GM08714 (cell line): ENCODE data around the gene PCDHGB4.
"Not testable (repeated sequence)": the region's sequence is repeated elsewhere in the genome, so short reads cannot be mapped to it uniquely, and the experiment has no call there.

Experiments used
- H3K4me3 ChIP-seq: fragments of 200-500 bp; sonication (Bioruptor generic); 2 replicates; pipeline ENCODE4 v1.5.1; 2014; ENCODE audit warnings: mild to moderate bottlenecking, low read length, inconsistent platforms
- ZNF274 ChIP-seq: IDR thresholded peaks from 2 replicates; pipeline ENCODE4 v1.6.1; 2012; ENCODE audit warnings: mild to moderate bottlenecking, low read depth, low read length

PCDHGB4 gene

DNA sequence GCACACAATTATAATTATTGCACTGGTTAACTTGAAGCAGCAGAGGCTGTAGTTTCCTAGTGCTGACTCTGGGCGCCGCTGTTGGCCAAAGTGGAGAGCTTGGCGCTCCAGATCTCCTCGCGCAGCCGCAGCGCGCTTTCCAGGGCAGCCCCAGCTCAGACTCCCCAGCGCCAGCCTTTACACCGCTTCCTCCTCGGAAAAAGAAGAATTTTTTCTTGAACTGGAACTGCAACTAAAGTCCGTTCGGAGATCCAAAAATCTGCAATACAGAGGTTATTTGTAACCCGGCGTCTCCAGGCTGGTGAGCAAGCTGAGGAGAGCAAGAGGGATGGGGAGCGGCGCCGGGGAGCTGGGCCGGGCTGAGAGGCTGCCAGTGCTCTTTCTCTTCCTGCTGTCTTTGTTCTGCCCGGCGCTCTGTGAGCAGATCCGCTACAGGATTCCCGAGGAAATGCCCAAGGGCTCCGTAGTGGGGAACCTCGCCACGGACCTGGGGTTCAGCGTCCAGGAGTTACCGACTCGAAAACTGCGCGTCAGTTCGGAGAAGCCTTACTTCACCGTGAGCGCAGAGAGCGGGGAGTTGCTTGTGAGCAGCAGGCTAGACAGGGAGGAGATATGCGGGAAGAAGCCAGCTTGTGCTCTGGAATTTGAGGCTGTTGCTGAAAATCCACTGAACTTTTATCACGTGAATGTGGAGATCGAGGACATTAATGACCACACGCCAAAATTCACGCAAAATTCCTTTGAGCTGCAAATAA lies at the start of gene PCDHGB4:
Gene PCDHGB4 (plus strand): TSS at position 142 of the 755 bp plus-strand sequence. CDS start 187 bp downstream, at position 329.
- H3K4me3 ChIP-seq = peak within 1 kb of the TSS; percentile 14; the same call in 1 of the 2 replicates

DNA sequence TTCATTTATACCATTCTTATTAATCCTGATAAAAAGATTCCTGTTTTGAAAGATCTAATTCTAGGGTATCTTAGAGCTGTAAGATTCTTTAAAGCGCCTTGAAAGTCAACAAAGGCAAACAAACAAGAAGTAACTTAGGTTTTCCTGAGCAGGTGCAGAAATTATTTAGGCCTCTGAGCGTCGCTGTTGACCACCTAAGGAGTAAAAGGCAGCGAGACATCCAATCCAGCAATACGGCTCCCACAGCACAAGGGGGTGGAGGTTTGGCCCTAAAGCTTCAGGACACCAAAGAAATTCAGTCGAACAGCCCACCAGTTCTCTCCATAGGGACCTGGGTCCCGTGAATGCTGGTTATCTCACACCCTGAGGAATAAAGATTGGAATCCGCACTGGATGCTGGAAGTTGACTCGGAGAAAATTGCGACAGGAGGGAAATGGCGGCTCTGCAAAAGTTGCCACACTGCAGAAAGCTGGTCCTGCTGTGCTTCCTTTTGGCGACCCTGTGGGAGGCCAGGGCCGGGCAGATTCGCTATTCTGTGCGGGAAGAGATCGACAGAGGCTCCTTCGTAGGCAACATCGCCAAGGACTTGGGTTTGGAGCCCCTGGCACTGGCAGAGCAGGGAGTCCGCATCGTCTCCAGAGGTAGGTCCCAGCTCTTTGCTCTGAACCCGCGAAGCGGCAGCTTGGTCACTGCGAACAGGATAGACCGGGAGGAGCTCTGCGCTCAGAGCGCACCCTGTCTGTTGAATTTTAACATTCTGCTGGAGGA lies 48.8 kb upstream of the PCDHGB4 start, which contains the start of gene PCDHGA2:
Gene PCDHGA2 (plus strand): TSS at position 223 of the 769 bp plus-strand sequence.
- no peak within 1 kb of the TSS for H3K4me3 ChIP-seq
- TF ChIP-seq ZNF274 = no peak

DNA sequence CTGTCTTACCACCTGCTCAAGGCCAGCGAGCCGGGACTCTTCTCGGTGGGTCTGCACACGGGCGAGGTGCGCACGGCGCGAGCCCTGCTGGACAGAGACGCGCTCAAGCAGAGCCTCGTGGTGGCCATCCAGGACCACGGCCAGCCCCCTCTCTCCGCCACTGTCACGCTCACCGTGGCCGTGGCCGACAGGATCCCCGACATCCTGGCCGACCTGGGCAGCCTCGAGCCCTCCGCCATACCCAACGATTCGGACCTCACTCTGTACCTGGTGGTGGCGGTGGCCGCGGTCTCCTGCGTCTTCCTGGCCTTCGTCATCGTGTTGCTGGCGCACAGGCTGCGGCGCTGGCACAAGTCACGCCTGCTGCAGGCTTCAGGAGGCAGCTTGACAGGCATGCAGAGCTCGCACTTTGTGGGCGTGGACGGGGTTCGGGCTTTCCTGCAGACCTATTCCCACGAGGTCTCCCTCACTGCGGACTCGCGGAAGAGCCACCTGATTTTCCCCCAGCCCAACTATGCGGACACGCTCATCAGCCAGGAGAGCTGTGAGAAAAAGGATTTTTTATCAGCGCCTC lies 46.6 kb upstream of the PCDHGB4 start:
- not testable (repeated sequence) for H3K4me3 ChIP-seq

GRCh38 chr5:141342773-141343172 lies 44.7 kb upstream of the PCDHGB4 start:
- no peak overlapping the region for H3K4me3 ChIP-seq
- no peak for TF ChIP-seq ZNF274

DNA sequence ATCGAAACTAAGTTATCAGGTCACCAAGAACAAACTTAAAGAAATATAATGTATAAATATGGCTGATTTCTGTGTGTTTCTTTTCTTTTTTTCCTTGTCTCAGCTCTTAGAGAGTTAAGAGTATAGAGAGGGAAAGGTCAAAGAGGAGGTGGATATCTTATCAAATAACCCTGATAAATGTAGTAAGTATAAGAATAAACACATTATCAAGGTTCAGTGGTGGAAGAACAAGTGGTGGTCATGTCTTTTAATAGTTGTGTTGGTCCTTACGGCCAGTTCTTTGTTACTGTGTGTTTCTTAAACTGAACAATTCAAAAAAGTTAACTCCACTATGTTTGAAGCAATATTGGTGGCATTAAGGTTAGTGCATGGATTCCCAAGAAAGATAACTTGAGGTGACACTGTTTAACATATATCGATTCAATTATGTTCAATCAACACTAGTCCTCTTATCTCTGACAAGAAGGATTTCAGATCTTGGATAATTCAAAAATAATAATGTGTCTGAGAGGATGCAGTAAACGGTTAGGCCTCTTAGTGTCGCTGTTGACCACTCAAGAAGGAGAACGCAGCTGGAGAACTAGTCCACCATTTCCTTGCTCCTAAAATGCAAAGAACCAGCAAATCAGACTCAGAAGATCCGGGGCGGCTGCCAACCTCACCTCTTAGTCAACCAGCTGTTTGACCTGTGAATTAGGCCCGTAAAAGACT lies 44.1 kb upstream of the PCDHGB4 start, which contains the start of gene PCDHGA3:
Gene PCDHGA3 (plus strand): TSS at position 588 of the 711 bp plus-strand sequence. CDS start 205 bp downstream, outside the sequence.
- peak within 1 kb of the TSS; percentile 64 for H3K4me3 ChIP-seq
- TF ChIP-seq ZNF274 = no peak

DNA sequence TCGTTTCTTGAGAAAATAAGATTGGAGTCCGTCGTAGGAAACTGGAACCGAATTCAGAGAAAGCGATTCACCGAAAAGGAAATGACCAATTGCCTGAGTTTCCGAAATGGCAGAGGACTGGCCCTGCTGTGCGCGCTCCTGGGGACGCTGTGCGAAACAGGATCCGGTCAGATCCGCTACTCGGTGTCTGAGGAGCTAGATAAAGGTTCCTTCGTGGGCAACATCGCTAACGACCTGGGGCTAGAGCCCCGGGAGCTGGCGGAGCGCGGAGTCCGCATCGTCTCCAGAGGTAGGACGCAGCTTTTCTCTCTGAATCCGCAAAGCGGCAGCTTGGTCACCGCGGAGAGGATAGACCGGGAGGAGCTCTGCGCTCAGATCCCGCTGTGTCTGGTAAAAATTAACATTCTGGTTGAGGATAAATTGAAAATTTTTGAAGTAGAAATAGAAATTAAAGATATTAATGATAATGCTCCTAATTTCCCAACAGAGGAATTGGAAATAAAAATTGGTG lies 43.5 kb upstream of the PCDHGB4 start:
- peak overlapping the region; percentile 64 for H3K4me3 ChIP-seq

GRCh38 chr5:141345327-141345726 lies 42.2 kb upstream of the PCDHGB4 start:
- no peak overlapping the region for H3K4me3 ChIP-seq
- no peak for TF ChIP-seq ZNF274

More for the DNA sequence above, 43.5 kb upstream of the PCDHGB4 start:
- TF ChIP-seq ZNF274 = no peak

- not testable (repeated sequence) for H3K4me3 ChIP-seq
Measured at GRCh38 chr5:141346017-141346416, 41.5 kb upstream of the PCDHGB4 start.

GRCh38 chr5:141349917-141350619 lies 37.4 kb upstream of the PCDHGB4 start, which contains the start of gene PCDHGB1:
Gene PCDHGB1, plus strand, starts transcription at chr5:141350099. Its CDS starts 162 bp downstream, at chr5:141350261.
- peak within 1 kb of the TSS; percentile 36 for H3K4me3 ChIP-seq
- no peak for TF ChIP-seq ZNF274

DNA sequence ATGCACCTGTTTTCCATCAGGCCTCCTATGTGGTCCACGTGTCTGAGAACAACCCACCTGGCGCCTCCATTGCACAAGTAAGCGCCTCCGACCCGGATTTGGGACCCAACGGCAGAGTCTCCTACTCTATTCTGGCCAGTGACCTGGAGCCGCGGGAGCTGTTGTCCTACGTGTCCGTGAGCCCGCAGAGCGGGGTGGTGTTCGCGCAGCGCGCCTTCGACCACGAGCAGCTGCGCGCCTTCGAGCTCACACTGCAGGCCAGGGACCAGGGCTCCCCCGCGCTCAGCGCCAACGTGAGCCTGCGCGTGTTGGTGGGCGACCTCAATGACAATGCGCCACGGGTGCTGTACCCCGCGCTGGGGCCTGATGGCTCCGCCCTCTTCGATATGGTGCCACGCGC lies 35.9 kb upstream of the PCDHGB4 start:
- H3K4me3 ChIP-seq = no peak overlapping the region
- TF ChIP-seq ZNF274 = no peak

DNA sequence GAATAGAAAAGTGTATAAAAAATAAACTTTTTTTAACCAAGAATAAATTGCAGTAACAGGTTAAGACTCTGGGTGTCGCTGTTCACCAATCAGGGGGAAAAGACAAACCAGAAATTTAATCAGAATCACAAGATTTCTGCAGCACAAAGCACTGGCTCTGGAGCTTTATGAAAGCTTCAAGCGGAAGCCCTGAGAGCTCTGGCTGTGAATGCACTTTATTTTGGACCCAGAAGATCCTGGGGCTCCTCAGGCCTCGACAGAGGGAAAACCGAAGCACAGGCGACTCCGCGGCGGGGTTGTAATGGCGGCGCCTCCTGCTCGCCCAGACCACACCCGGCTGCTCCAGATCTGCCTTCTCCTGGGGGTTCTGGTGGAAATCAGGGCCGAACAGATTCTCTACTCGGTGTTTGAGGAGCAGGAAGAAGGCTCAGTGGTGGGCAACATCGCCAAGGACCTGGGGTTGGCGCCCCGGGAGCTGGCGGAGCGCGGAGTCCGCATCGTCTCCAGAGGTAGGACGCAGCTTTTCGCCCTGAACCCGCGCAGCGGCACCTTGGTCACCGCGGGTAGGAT lies 32.5 kb upstream of the PCDHGB4 start, which contains the start of gene PCDHGA4:
Gene PCDHGA4 (plus strand): TSS at position 122 of the 570 bp plus-strand sequence. CDS start 87 bp downstream, at position 209.
- no peak for TF ChIP-seq ZNF274
- peak within 1 kb of the TSS; percentile 35; the same call in 1 of the 2 replicates for H3K4me3 ChIP-seq

- no peak for TF ChIP-seq ZNF274
- H3K4me3 ChIP-seq = no peak overlapping the region
Measured at GRCh38 chr5:141355641-141356040, 31.9 kb upstream of the PCDHGB4 start.

GRCh38 chr5:141356133-141356532 lies 31.4 kb upstream of the PCDHGB4 start:
- no peak overlapping the region for H3K4me3 ChIP-seq
- no peak for TF ChIP-seq ZNF274
